CD4-positive, alpha-beta T cell treated with Interleukin-4 for 4 hours (primary cell): ENCODE measurements around the gene MYO15B.

Experiments
- DNase-seq: peaks from one replicate; pipeline ENCODE4 v3.0.0-alpha.2; 2020

Gene MYO15B

GRCh38 chr17:75670868-75671267 is 83.3 kb downstream of the MYO15B start:
- no peak for DNase-seq

- DNase-seq: no peak
Observed at GRCh38 chr17:75672011-75672410, 84.4 kb downstream of the MYO15B start.

GRCh38 chr17:75673487-75673886 is 85.9 kb downstream of the MYO15B start:
- DNase-seq: no peak
